ENCODE measurements around the gene HOXC6. TPM values are rescaled to one million over a fixed set of nuclear protein-coding genes. Genes with fewer than 3 reads are reported as not detected.
A peak's percentile ranks its signal among the peaks of the same experiment; 100 is the strongest.

Gene HOXC6
- total and polyA plus RNA-seq, 11 donors, result 0.04 to 0.40 (median 0.08) TPM; not detected in 8

- Histone ChIP-seq H3K27ac (no peak overlapping the region), H3K4me1 (peaks cover 0 to 11% (median 2%) of the 10 kb centered on the region in 12 donors), H3K4me3 (no peak overlapping the region), H3K27me3 (peaks cover 58 to 99% (median 92%) of the 10 kb centered on the region in 9 donors), H3K9me3 (no peaks in the 10 kb centered on the region), H3K36me3 (no peaks in the 10 kb centered on the region)
- DNase-seq (no peak), ATAC-seq (no peak)
- TF ChIP-seq POLR2A (IDR thresholded peaks at IDR 0.05), result no peak
- TF ChIP-seq, protein P1, sequence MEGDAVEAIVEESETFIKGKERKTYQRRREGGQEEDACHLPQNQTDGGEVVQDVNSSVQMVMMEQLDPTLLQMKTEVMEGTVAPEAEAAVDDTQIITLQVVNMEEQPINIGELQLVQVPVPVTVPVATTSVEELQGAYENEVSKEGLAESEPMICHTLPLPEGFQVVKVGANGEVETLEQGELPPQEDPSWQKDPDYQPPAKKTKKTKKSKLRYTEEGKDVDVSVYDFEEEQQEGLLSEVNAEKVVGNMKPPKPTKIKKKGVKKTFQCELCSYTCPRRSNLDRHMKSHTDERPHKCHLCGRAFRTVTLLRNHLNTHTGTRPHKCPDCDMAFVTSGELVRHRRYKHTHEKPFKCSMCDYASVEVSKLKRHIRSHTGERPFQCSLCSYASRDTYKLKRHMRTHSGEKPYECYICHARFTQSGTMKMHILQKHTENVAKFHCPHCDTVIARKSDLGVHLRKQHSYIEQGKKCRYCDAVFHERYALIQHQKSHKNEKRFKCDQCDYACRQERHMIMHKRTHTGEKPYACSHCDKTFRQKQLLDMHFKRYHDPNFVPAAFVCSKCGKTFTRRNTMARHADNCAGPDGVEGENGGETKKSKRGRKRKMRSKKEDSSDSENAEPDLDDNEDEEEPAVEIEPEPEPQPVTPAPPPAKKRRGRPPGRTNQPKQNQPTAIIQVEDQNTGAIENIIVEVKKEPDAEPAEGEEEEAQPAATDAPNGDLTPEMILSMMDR (IDR thresholded peaks at IDR 0.05), result no peak
- intact Hi-C loops (cut with DNase I), result no loop called here
Measured at GRCh38 chr12:54045401-54045800, 17.2 kb downstream of the HOXC6 start.

DNA sequence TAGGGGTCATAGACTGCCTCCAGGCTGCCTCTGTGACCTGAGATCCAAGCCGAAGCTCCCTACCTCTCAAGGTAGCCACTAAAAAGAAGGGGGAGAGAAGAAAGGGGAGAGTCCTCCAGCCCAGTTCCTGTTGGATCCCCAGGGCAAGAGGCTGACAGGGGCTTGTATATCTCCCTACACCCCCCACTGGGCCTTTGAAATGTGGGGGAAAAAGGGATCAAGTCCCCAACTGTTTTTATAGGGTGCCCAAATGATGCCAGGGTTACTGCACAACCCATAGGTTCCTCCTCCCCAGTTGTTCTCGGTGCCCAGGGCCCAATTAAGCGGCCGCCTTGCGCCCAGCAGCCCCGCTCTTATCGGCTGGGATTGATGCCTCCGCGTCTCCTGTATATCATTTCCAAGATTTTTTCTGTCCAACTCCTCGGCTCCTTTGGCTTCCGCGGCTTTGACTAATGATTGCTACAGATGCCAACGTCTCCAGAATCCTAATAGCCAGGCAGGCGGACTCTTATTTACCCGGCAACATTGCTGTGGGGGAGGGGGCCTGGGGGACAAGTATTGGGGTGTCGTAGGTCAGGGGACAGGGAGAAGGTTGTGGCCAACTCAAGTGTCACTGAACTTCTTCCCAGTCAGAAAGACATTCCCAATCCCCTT lies 17.8 kb downstream of the HOXC6 start:
- Histone ChIP-seq H3K36me3 (no peaks in the 10 kb centered on the region), H3K4me1 (peaks cover 0 to 11% (median 2%) of the 10 kb centered on the region in 12 donors), H3K27ac (no peak overlapping the region), H3K27me3 (peaks cover 60 to 99% (median 92%) of the 10 kb centered on the region in 9 donors), H3K4me3 (no peak overlapping the region), H3K9me3 (no peaks in the 10 kb centered on the region)
- intact Hi-C loops (cut with DNase I), result no loop called here
- WGBS, 4 donors, result 11 to 29% (median 14%) methylated on average over 16 of the region's 16 CpGs
- ATAC-seq (no peak), DNase-seq (no peak)
- TF ChIP-seq, protein P1 (IDR thresholded peaks at IDR 0.05), result no peak
- no peak for TF ChIP-seq POLR2A (IDR thresholded peaks at IDR 0.05)

- WGBS, 4 donors, result 6 to 11% (median 9%) methylated on average over 18 to 27 of the region's 27 CpGs
- Histone ChIP-seq H3K4me3 (peak overlapping the region in 1 of 12 donors; percentile 2), H3K27me3 (peaks cover 59 to 99% (median 92%) of the 10 kb centered on the region in 9 donors), H3K36me3 (no peaks in the 10 kb centered on the region), H3K4me1 (peaks cover 0 to 11% (median 2%) of the 10 kb centered on the region in 12 donors), H3K27ac (no peak overlapping the region), H3K9me3 (no peaks in the 10 kb centered on the region)
- no peak for DNase-seq
- intact Hi-C loops (cut with DNase I), result no loop called here
- no peak for ATAC-seq
- TF ChIP-seq POLR2A (IDR thresholded peaks at IDR 0.05), result no peak
- TF ChIP-seq, protein P1 (IDR thresholded peaks at IDR 0.05), result no peak
Measured at GRCh38 chr12:54046809-54047159, 18.5 kb downstream of the HOXC6 start.

DNA sequence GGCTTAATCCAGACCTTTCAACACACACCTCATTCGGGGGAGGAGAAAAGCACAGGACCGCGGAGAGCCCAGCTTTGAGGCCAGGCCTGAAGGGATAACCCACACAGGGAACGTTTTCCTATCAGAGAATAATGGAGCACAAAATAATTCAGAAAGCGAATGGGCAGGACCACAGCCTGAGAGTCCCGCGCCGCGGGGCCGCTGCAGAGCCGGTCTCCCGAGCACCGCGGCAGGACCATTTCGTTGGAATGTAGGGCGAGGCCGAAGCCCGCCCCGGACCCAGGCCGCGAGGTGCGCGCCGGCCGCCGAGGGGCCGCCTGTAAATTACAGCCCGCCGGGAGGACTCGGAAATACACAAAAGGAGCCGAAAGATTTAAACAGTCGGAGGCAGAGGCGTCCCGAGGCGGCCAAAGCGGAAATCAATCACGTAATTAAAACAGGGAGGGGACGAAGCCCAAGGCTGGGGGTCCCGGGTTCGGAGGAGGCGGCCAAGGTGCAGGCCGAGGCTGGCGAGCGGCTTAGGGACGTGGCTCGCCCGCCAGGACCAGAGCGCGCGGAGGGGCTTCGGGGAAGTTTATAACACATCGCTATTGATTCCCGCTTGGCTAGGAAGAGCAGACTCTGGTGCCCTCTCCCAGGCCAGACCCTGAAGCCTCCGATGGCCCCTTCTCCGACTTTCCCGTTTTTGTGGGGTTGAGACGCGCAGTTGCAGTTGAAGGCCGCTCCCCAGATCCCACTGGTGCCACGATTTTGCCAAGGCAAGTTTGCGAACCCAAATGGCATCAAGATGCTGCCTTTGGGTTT lies 19.1 kb downstream of the HOXC6 start:
- peaks cover 0 to 11% (median 2%) of the 10 kb centered on the region in 12 donors for H3K4me1 ChIP-seq
- 3 to 15% (median 5%) methylated on average over 46 to 61 of the region's 61 CpGs for WGBS, 4 donors
- DNase-seq (no peak), ATAC-seq (no peak)
- intact Hi-C loops (cut with DNase I), result no loop called here
- H3K4me3 ChIP-seq, result peak overlapping the region in 3 of 12 donors; percentile 2 to 18 (median 14)
- H3K9me3 ChIP-seq, result no peaks in the 10 kb centered on the region
- TF ChIP-seq POLR2A (IDR thresholded peaks at IDR 0.05), result no peak
- TF ChIP-seq, protein P1 (IDR thresholded peaks at IDR 0.05), result no peak
- peaks cover 59 to 99% (median 93%) of the 10 kb centered on the region in 9 donors for H3K27me3 ChIP-seq
- no peak overlapping the region for H3K27ac ChIP-seq
- H3K36me3 ChIP-seq, result no peaks in the 10 kb centered on the region

Data from heart left ventricle (tissue), 16 donors.